T-helper 1 cell treated with Interleukin-12 subunit alpha and Interleukin-12 subunit beta and Interleukin-4 antibody, amounts not matched to agents 30 ng/mL and 1 ng/mL, for 36 hours (primary cell): ENCODE data around the gene LRRC1. TPM values are rescaled to one million over a fixed set of nuclear protein-coding genes. Genes with fewer than 3 reads are reported as not detected.

ENCODE experiments used
- intact Hi-C: fragments of 100-400 bp; cut with micrococcal nuclease; formaldehyde crosslinking; loops from one replicate; pipeline ENCODE4 v1.15.1; 2024
- total RNA-seq: library from RNA; stranded (reverse); gene quantifications from 2 replicates; pipeline ENCODE4 v1.2.3, GENCODE V29; 2022

LRRC1 gene
- total RNA-seq, 1 donor from 2014 or later = 4.4 TPM

DNA sequence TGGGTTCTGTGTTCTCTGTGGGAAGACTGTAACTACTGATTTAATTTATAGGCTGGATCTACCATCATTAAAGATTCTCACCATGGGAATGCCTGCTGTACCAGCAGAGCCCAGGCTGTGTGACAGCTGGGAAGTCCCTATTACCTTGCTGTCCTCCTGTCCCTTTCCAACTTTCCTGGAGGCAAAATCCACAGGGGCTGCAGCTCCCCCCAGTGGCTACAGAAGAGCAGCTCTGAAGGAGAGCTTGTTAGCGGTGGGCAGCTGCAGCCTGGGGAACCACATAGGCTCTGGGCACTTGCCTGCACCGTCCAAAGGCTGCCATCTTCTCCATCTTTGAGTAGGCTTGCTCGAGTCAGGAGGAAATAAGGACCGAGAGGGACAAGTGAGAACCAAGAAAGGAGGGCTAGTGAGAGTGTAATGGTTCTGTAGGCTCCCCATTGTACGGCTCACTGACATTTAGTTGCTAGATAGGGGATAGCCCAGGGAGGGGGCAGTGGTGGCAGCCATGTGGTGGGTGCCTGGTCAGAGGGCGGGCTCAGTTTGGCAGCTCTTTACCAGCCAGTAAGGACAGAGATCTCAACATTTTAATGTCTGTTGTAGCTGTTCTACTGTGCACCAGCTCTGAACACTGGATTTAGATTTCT, 161.4 kb downstream of the LRRC1 start:
- intact Hi-C loops = loop anchor here (1.0 to 2.0 kb wide), 2 partner anchors 161 to 237 kb away; partner anchors contain the start of gene LRRC1

DNA sequence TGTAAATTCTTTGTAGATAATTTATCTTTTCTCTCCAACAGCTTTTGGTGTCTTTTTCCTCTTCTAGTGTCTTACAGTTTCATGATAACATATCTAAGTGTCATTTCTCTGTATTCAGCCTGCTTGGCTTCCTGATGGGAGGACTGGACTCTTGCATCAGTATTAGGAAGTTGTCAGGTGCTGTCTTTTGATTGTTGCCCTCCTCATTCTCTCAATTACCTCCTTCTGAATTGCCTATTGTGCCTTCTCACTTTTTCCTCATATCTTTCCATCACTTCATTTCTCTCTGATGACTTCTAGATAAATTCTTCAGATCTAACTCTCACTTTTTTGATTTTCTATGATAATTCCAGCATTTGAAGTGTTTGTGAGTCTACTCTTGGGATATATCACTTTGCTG, 162.0 kb downstream of the LRRC1 start:
- intact Hi-C loops = loop anchor here (1.0 to 2.0 kb wide), 2 partner anchors 162 to 238 kb away; partner anchors contain the start of gene LRRC1

DNA sequence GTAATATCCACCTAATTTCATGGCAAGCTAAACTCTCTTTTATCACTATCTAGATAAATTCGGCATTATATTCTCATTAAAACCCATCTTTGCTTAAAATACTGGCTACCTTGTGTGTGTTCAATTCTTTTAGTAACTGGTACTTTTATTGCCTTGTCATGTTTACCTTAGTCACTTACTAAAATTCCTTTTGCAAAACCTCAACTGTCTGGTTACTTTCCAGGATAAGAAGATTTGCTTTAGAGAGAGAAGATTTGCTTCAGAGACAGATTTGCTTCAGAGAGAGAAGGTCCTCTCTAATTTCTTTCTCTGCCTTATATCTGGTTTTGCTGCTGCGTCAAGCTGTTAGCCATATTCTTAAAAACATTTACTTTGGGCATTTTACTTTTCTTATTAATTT, 164.9 kb downstream of the LRRC1 start:
- intact Hi-C loops = no loop called here

DNA sequence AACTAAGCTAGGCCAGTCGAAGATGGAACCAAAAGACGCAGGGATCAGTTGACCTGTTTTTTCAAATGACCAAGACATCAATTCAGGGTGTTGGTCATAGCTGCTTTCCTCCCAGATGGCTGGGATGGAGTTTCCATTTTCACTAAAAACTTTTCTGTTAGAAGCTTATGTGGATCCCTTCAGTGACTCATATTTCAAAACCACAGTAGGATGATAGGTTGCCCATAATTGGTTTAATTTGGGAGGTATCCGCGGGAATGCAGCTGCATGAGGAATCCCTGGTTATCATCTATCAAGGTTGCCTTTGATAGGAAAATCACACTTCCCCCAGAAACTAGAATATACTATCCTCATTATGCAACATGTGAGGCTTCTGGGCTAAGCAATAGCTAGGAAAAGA, 165.5 kb downstream of the LRRC1 start:
- intact Hi-C loops = no loop called here

DNA sequence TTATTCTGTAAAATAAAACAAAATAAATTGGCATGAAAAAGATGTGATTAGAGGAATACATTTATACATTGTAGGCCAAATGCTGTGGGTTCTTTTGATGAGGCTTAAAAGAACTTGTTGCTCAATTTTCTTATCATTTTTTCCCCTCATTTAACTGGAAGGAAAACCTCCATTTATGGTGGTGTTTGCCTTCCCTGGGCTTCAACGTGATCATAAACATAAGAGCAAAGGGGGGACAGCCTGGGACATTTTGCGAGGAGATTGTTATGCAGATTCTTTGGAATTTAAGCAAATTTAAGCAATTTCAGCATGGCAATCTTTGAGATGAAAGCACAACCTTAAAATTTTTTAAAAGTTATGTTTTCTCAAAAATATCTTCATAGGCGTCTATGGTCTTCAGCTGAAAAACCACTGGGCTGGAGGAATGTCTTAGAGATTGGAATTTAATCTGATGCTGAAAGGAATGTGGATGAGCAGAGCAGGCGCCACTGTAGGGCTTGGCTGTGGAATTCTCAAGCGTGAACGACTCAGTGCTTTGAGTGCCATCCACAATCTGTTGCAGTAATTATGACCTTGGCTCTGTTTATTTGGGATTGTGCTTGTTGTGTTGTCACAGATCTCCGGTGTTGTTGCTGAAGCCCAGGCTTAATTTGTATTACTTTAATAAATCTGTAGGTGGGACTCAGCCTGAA, 167.0 kb downstream of the LRRC1 start:
- intact Hi-C loops = no loop called here

DNA sequence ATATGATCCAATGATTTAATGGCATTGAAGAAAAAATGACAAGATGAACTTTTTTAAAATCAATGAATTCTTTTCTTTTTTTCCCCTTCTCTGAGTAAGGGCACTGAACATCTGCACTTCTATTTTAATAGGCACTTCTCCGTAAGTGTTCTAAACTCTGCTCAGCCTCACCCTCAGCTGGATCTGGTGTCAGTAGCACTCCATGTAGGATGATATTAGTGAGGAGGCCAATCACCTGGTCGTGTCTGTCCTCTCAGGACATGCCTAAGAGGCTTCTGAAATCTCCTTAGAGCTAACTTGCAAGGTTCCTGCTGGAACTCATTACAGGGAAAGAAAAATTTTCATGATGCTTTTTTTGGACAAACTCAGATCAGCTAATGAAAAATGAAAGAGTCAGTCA, 167.8 kb downstream of the LRRC1 start:
- intact Hi-C loops = no loop called here

DNA sequence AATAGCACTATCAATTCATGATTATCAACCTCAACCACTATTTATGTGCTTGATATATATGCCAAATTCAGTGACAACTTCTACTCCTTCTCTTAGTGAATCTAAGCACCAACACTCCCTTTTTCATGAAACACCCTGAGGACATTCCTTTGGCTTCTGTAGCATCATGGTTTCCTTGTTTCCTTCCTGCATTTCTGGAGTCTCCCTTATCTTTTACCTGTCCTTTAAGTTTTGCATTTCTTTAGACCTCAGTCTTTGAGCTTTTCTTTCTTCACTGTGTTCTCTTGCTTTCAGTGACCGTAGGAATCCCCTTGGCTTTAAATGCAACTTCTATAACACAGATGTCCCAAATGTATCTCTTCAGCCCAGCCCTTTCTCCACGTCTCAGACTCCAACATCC, 172.6 kb downstream of the LRRC1 start:
- intact Hi-C loops = no loop called here

Other genes with a start within 250 kb of the LRRC1 start
- gene GCLC, start 249.9 kb upstream of the LRRC1 start, total RNA-seq = 26.5 and 28.6 TPM in 2 replicates
- 0.05 and 0.07 TPM in 2 replicates for gene KLHL31, start 129.2 kb upstream of the LRRC1 start, total RNA-seq